ENCODE data around the gene LYPD6. TPM values are rescaled to one million over a fixed set of nuclear protein-coding genes. Genes with fewer than 3 reads are reported as not detected.

LYPD6 gene
- total RNA-seq, 1 donor from 2014 or later, result not detected

GRCh38 chr2:149332364-149332763, 2.0 kb downstream of the LYPD6 start:
- Mint-ChIP-seq H3K36me3 (ENCODE audit: low read depth) (no peaks in the 10 kb centered on the region), H3K27me3 (peaks cover 43% of the 10 kb centered on the region), H3K4me3 (no peak overlapping the region), H3K9me3 (peaks cover 6% of the 10 kb centered on the region), H3K4me1 (peaks cover 16% of the 10 kb centered on the region), H3K27ac (no peak overlapping the region)
- TF ChIP-seq, protein P1, sequence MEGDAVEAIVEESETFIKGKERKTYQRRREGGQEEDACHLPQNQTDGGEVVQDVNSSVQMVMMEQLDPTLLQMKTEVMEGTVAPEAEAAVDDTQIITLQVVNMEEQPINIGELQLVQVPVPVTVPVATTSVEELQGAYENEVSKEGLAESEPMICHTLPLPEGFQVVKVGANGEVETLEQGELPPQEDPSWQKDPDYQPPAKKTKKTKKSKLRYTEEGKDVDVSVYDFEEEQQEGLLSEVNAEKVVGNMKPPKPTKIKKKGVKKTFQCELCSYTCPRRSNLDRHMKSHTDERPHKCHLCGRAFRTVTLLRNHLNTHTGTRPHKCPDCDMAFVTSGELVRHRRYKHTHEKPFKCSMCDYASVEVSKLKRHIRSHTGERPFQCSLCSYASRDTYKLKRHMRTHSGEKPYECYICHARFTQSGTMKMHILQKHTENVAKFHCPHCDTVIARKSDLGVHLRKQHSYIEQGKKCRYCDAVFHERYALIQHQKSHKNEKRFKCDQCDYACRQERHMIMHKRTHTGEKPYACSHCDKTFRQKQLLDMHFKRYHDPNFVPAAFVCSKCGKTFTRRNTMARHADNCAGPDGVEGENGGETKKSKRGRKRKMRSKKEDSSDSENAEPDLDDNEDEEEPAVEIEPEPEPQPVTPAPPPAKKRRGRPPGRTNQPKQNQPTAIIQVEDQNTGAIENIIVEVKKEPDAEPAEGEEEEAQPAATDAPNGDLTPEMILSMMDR (IDR thresholded peaks at IDR 0.05), result no peak
- CTCF ChIA-PET, result interaction anchor here (1.1 kb wide), 1 partner anchor 9 kb away, joined by 3 read pairs; no protein-coding TSS in a partner anchor
- intact Hi-C loops (cut with micrococcal nuclease), result no loop called here
- POLR2A ChIA-PET, result no interaction called here
- ATAC-seq (ENCODE audit: low read depth), result no peak
- no peak for DNase-seq

DNA sequence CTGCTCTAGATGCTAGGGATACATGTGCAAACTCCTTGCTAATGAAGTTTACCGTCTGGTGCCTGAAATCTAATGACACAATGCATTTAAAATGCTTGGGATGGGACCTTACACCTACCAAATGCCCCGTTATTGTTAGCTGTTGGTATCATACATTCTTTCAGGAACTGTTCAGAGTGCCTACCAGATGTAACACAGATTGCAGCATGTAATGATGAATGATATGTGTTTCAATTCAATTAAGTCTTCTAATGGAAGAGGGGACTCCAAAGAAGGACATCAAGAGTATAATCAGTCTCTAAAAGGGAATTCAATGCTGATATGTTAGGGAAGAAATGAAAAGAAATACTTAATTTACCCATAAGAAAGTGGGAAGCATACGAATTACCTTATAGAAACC, 3.2 kb downstream of the LYPD6 start:
- Mint-ChIP-seq H3K27me3 (peaks cover 37% of the 10 kb centered on the region), H3K27ac (no peak overlapping the region), H3K36me3 (ENCODE audit: low read depth) (no peaks in the 10 kb centered on the region), H3K4me3 (no peak overlapping the region), H3K9me3 (peaks cover 6% of the 10 kb centered on the region), H3K4me1 (peaks cover 16% of the 10 kb centered on the region)
- ATAC-seq (ENCODE audit: low read depth) (no peak), DNase-seq (no peak)
- TF ChIP-seq, protein P1 (IDR thresholded peaks at IDR 0.05), result no peak
- ChIA-PET CTCF (interaction anchor here (1.1 kb wide), 1 partner anchor 8 kb away, joined by 3 read pairs; no protein-coding TSS in a partner anchor), POLR2A (no interaction called here)
- intact Hi-C loops (cut with micrococcal nuclease), result no loop called here

- Mint-ChIP-seq H3K27me3 (peaks cover 35% of the 10 kb centered on the region), H3K36me3 (ENCODE audit: low read depth) (no peaks in the 10 kb centered on the region), H3K9me3 (peaks cover 6% of the 10 kb centered on the region), H3K27ac (no peak overlapping the region), H3K4me1 (peaks cover 13% of the 10 kb centered on the region), H3K4me3 (no peak overlapping the region)
- DNase-seq (no peak), ATAC-seq (ENCODE audit: low read depth) (no peak)
- TF ChIP-seq, protein P1 (IDR thresholded peaks at IDR 0.05), result no peak
- POLR2A ChIA-PET, result no interaction called here
- CTCF ChIA-PET, result no interaction called here
- intact Hi-C loops (cut with micrococcal nuclease), result no loop called here
Observed at GRCh38 chr2:149334156-149334555, 3.8 kb downstream of the LYPD6 start.

GRCh38 chr2:149339324-149339723, 8.9 kb downstream of the LYPD6 start:
- intact Hi-C loops (cut with micrococcal nuclease), result no loop called here
- ATAC-seq (ENCODE audit: low read depth) (no peak), DNase-seq (no peak)
- Mint-ChIP-seq H3K4me1 (no peaks in the 10 kb centered on the region), H3K27ac (no peak overlapping the region), H3K27me3 (peaks cover 13% of the 10 kb centered on the region), H3K9me3 (peaks cover 6% of the 10 kb centered on the region), H3K36me3 (ENCODE audit: low read depth) (no peaks in the 10 kb centered on the region), H3K4me3 (no peak overlapping the region)
- TF ChIP-seq, protein P1 (IDR thresholded peaks at IDR 0.05), result no peak
- CTCF ChIA-PET, result interaction anchor here (1.2 kb wide), 1 partner anchor 14 kb away, joined by 4 read pairs; no protein-coding TSS in a partner anchor
- POLR2A ChIA-PET, result no interaction called here

GRCh38 chr2:149342509-149342908, 12.1 kb downstream of the LYPD6 start:
- ChIA-PET POLR2A (no interaction called here), CTCF (interaction anchor here (1.0 kb wide), 1 partner anchor 10 kb away, joined by 3 read pairs; no protein-coding TSS in a partner anchor)
- intact Hi-C loops (cut with micrococcal nuclease), result no loop called here
- TF ChIP-seq, protein P1 (IDR thresholded peaks at IDR 0.05), result no peak
- DNase-seq (no peak), ATAC-seq (ENCODE audit: low read depth) (no peak)
- Mint-ChIP-seq H3K27ac (no peak overlapping the region), H3K4me1 (no peaks in the 10 kb centered on the region), H3K27me3 (peaks cover 10% of the 10 kb centered on the region), H3K36me3 (ENCODE audit: low read depth) (no peaks in the 10 kb centered on the region), H3K4me3 (no peak overlapping the region), H3K9me3 (no peaks in the 10 kb centered on the region)

All from activated B cell treated with CpG ODN at 0.5 μM for 24 hours (primary cell).